ENCODE data around the gene FKBP7. TPM values are rescaled to one million over a fixed set of nuclear protein-coding genes. Genes with fewer than 3 reads are reported as not detected.

Gene FKBP7
- total and polyA plus RNA-seq, 2 of the 13 experiments (the other 11 are each of a cell fraction or from before 2014, with no cell fraction given) = 12.4 to 14.8 TPM

- TF ChIP-seq ZNF510 (CRISPR knock-in tag; IDR thresholded peaks at IDR 0.05; ENCODE audit: low read depth) (peak; percentile 85; the same call in 1 of the 2 replicates), KLF6 (CRISPR knock-in tag; IDR thresholded peaks at IDR 0.05) (peak; percentile 75; the same call in 1 of the 2 replicates), SCMH1 (CRISPR knock-in tag; IDR thresholded peaks at IDR 0.05; ENCODE audit: borderline replicate concordance) (no peak), DNMT1 (CRISPR knock-in tag; IDR thresholded peaks at IDR 0.05) (no peak), PHB2 (IDR thresholded peaks at IDR 0.05; ENCODE audit: partially characterized antibody) (no peak), ADNP (CRISPR knock-in tag; IDR thresholded peaks at IDR 0.05) (no peak), FOXC1 (CRISPR knock-in tag; IDR thresholded peaks at IDR 0.05; ENCODE audit: borderline replicate concordance) (0 out of 2 replicates have a peak, but pooled peaks have one; percentile 57), ZBTB44 (CRISPR knock-in tag; IDR thresholded peaks at IDR 0.05) (0 out of 2 replicates have a peak, but pooled peaks have one; percentile 59), YY1 (IDR thresholded peaks at IDR 0.05; ENCODE audit: insufficient read depth, insufficient replicate concordance, low read depth, low read length) (peak; percentile 52), ZNF792 (CRISPR knock-in tag; IDR thresholded peaks at IDR 0.05) (peak; percentile 82; the same call in 1 of the 2 replicates), NFIC (IDR thresholded peaks at IDR 0.05; ENCODE audit: low read length) (no peak), HDAC2 (CRISPR knock-in tag; IDR thresholded peaks at IDR 0.05) (peak; percentile 74), CEBPG (CRISPR knock-in tag; IDR thresholded peaks at IDR 0.05) (peak; percentile 74), ZNF556 (CRISPR knock-in tag; IDR thresholded peaks at IDR 0.05; ENCODE audit: borderline replicate concordance) (peak; percentile 77; the same call in 1 of the 2 replicates), ZNF772 (CRISPR knock-in tag; IDR thresholded peaks at IDR 0.05) (peak; percentile 36; the same call in 1 of the 2 replicates), ZNF781 (CRISPR knock-in tag; IDR thresholded peaks at IDR 0.05; ENCODE audit: borderline replicate concordance, not compliant biosample characterization) (peak; percentile 75), RNF2 (conservative IDR thresholded peaks at IDR 0.05; ENCODE audit: low read depth) (0 out of 2 replicates have a peak, but pooled peaks have one; percentile 65), SOX6 (IDR thresholded peaks at IDR 0.05) (no peak), SOX6 (CRISPR knock-in tag; IDR thresholded peaks at IDR 0.05) (peak; percentile 21; the same call in 1 of the 2 replicates), KLF16 (CRISPR knock-in tag; IDR thresholded peaks at IDR 0.05) (peak in 1 of 2 experiments; percentile 54; a peak in 1 of 4 replicates), ZNF12 (CRISPR knock-in tag; IDR thresholded peaks at IDR 0.05) (0 out of 2 replicates have a peak, but pooled peaks have one; percentile 12), ATF7 (IDR thresholded peaks at IDR 0.05) (peak; percentile 67), ATF7 (CRISPR knock-in tag; IDR thresholded peaks at IDR 0.05) (no peak), ZSCAN9 (CRISPR knock-in tag; IDR thresholded peaks at IDR 0.05; ENCODE audit: borderline replicate concordance) (peak; percentile 74; the same call in 1 of the 2 replicates), PHF21A (CRISPR knock-in tag; IDR thresholded peaks at IDR 0.05) (peak; percentile 42; the same call in 1 of the 2 replicates), ZNF580 (CRISPR knock-in tag; IDR thresholded peaks at IDR 0.05; ENCODE audit: borderline replicate concordance, low read depth) (peak; percentile 88), ZBTB33 (CRISPR knock-in tag; IDR thresholded peaks at IDR 0.05) (peak; percentile 55; the same call in 1 of the 2 replicates)
Measured at GRCh38 chr2:178414266-178415247, 63.8 kb downstream of the FKBP7 start (continued).
